K562 (cell line): ENCODE data around the gene PTPRG. TPM values are rescaled to one million over a fixed set of nuclear protein-coding genes. Genes with fewer than 3 reads are reported as not detected.

ENCODE experiments used
- ATAC-seq: fragments of 200-7000 bp; cut with Tn5 transposase; 3 replicates; pipeline ENCODE4 v1.9.1; 2020; ENCODE audit warnings: moderate library complexity
- BruUV-seq: library from RNA; stranded (reverse); fragments of 400-500 nt; replicated peaks from 2 replicates; lab custom pipeline; 2021; lab: Mats Ljungman, UMichigan
- CTCF ChIA-PET: fragments of 300-600 bp; formaldehyde crosslinking; extraction: SDS; loops from one replicate; lab custom pipeline; 2021; ENCODE audit warnings: low intra/inter-chr PET ratio; lab: Yijun Ruan, JAX
- POLR2A ChIA-PET: fragments of 300-600, 350-650 bp; sonication (Branson Sonifier 250); formaldehyde crosslinking; extraction: SDS; loops from one replicate; lab custom pipeline; 2021; ENCODE audit warnings: antibody characterized with exemption, inconsistent platforms; lab: Yijun Ruan, JAX
- DNase-seq, 4 experiments: peaks; one replicate each; pipeline versions ENCODE4 v3.0.0 to v3.0.0-alpha.2; 2011 to 2018; ENCODE audit warnings: low spot score in 3 of 4, mixed read lengths in 3 of 4; ENCODE audit errors: extremely low read depth in 1 of 4
- FAIRE-seq: peaks from 2 replicates; lab custom pipeline; 2011; peaks lifted over from hg19 to GRCh38; lab: Jason Lieb, UNC
- H2AFZ ChIP-seq: 2 replicates; pipeline ENCODE4 v1.6.0; 2011; ENCODE audit warnings: low read depth, low read length, control low read depth, inconsistent platforms
- H3K27ac ChIP-seq: fragments of 200-600 bp; 3 replicates; pipeline ENCODE4 v1.8.0; 2011; ENCODE audit warnings: low read depth, mild to moderate bottlenecking, control low read depth, inconsistent platforms, low read length, moderate library complexity, mixed read lengths; ENCODE audit errors: extremely low read depth
- H3K27me3 ChIP-seq, 2 experiments: fragments of 300-600 bp in 1 of 2; 2 replicates in 1 of 2; 3 replicates in 1 of 2; pipeline versions ENCODE4 v1.6.0 to v1.8.0; 2011; ENCODE audit warnings: inconsistent platforms in 2 of 2, low read length in 2 of 2, mild to moderate bottlenecking in 1 of 2, mixed read lengths in 1 of 2, moderate library complexity in 1 of 2; ENCODE audit not compliant: control insufficient read depth in 2 of 2, insufficient read depth in 2 of 2
- H3K36me3 ChIP-seq: fragments of 300-600 bp; 3 replicates; pipeline ENCODE4 v1.8.0; 2011; ENCODE audit warnings: mild to moderate bottlenecking, low read length, inconsistent platforms; ENCODE audit not compliant: control insufficient read depth, insufficient read depth
- H3K4me1 ChIP-seq, 2 experiments: fragments of 200-600 bp in 1 of 2; replicated peaks in 1 of 2; 2 replicates in 1 of 2; 3 replicates in 1 of 2; pipeline versions ENCODE4 v1.5.1 to v1.8.0; 2011; ENCODE audit warnings: inconsistent platforms in 2 of 2, low read length in 2 of 2, mild to moderate bottlenecking in 1 of 2, mixed read lengths in 1 of 2, moderate library complexity in 1 of 2; ENCODE audit not compliant: control insufficient read depth in 2 of 2, insufficient read depth in 2 of 2
- H3K4me2 ChIP-seq: 2 replicates; pipeline ENCODE4 v1.6.1; 2011; ENCODE audit warnings: low read length, control low read depth, inconsistent platforms, mixed read lengths; ENCODE audit not compliant: insufficient read depth
- H3K4me3 ChIP-seq: fragments of 200-600 bp; sonication (generic), shearing (Covaris generic); 2 replicates; pipeline ENCODE4 v1.5.1; 2016; ENCODE audit warnings: control low read depth, inconsistent platforms
- H3K79me2 ChIP-seq: fragments of 200-600 bp; 3 replicates; pipeline ENCODE4 v1.8.0; 2011; ENCODE audit warnings: low read length, inconsistent platforms; ENCODE audit not compliant: control insufficient read depth, insufficient read depth
- H3K9ac ChIP-seq, 2 experiments: 2 replicates each; pipeline versions ENCODE4 v1.6.0 to v1.6.1; 2011; ENCODE audit warnings: low read depth in 2 of 2, low read length in 2 of 2, control low read depth in 1 of 2, inconsistent platforms in 1 of 2, mild to moderate bottlenecking in 1 of 2, mixed read lengths in 1 of 2; ENCODE audit not compliant: insufficient read depth in 1 of 2
- H3K9me1 ChIP-seq: one replicate; pipeline ENCODE4 v1.6.0; 2011; ENCODE audit warnings: inconsistent platforms, mild to moderate bottlenecking, low read length, moderate library complexity; ENCODE audit not compliant: control insufficient read depth, insufficient read depth
- H3K9me3 ChIP-seq: replicated peaks from 2 replicates; pipeline ENCODE4 v1.5.1; 2011; ENCODE audit warnings: low read depth, low read length, inconsistent platforms; ENCODE audit not compliant: control insufficient read depth, insufficient read depth
- H4K20me1 ChIP-seq: replicated peaks from 2 replicates; pipeline ENCODE4 v1.6.1; 2011; ENCODE audit warnings: low read length, inconsistent platforms, mixed read lengths; ENCODE audit not compliant: control insufficient read depth, insufficient read depth
- IRF1 ChIP-seq: sonication (generic); formaldehyde crosslinking; IDR thresholded peaks from 2 replicates; pipeline ENCODE4 v1.8.0; 2022; ENCODE audit warnings: missing genetic modification reagents, mild to moderate bottlenecking, borderline replicate concordance
- KHSRP ChIP-seq: fragments of 450-650 bp; IDR thresholded peaks from 2 replicates; pipeline ENCODE4 v1.6.1; 2017
- LARP7 ChIP-seq: fragments of 450-650 bp; IDR thresholded peaks from 2 replicates; pipeline ENCODE4 v1.6.1; 2016
- MAZ ChIP-seq, 2 experiments: fragments of 450-650 bp in 1 of 2; sonication (generic) in 1 of 2; formaldehyde crosslinking; IDR thresholded peaks in 1 of 2; conservative IDR thresholded peaks in 1 of 2; 2 replicates each; pipeline versions ENCODE4 v1.4.0 to v1.5.0; 2020; ENCODE audit warnings: mild to moderate bottlenecking in 1 of 2, missing genetic modification reagents in 1 of 2
- MIER1 ChIP-seq: fragments of 450-650 bp; IDR thresholded peaks from 2 replicates; pipeline ENCODE4 v1.6.1; 2016; ENCODE audit warnings: antibody characterized with exemption, mild to moderate bottlenecking, low read depth
- NR3C1 ChIP-seq: sonication (generic); formaldehyde crosslinking; IDR thresholded peaks from 2 replicates; pipeline ENCODE4 v1.8.1; 2022; ENCODE audit warnings: missing genetic modification reagents
- POLR3G ChIP-seq: IDR thresholded peaks from 2 replicates; pipeline ENCODE4 v1.6.1; 2011; ENCODE audit not compliant: insufficient read length, insufficient replicate concordance; ENCODE audit errors: extremely low read depth
- RBM34 ChIP-seq: fragments of 200-400 bp; formaldehyde crosslinking; IDR thresholded peaks from 2 replicates; pipeline ENCODE4 v1.6.1; 2018; ENCODE audit warnings: low read length, borderline replicate concordance; ENCODE audit not compliant: insufficient read depth
- RFX7 ChIP-seq: fragments of 250-450 bp; sonication (Bioruptor Pico); IDR thresholded peaks from 2 replicates; pipeline ENCODE4 v1.5.1; 2021; ENCODE audit warnings: mild to moderate bottlenecking
- STAG1 ChIP-seq: sonication (generic); formaldehyde crosslinking; IDR thresholded peaks from 2 replicates; pipeline ENCODE4 v1.5.0; 2020; ENCODE audit warnings: missing genetic modification reagents, borderline replicate concordance
- THAP7 ChIP-seq: fragments of 250-450 bp; sonication (Bioruptor Pico); IDR thresholded peaks from 2 replicates; pipeline ENCODE4 v1.5.0; 2021
- ZBED1 ChIP-seq: IDR thresholded peaks from 2 replicates; pipeline ENCODE4 v1.6.1; 2014
- ZNF253 ChIP-seq: fragments of 250-450 bp; sonication (Bioruptor Pico); conservative IDR thresholded peaks from 2 replicates; pipeline ENCODE4 v1.6.1; 2021; ENCODE audit warnings: mild to moderate bottlenecking
- ZNF57 ChIP-seq: fragments of 450-650 bp; formaldehyde crosslinking; IDR thresholded peaks from 2 replicates; pipeline ENCODE4 v1.4.0; 2020; ENCODE audit warnings: mild to moderate bottlenecking, moderate library complexity
- WGBS: fragments of 100-300 bp; shearing (Covaris generic); methylation state at CpG from one replicate; pipeline ENCODE4 v1.1.6; 2016; ENCODE audit warnings: low coverage, mixed read lengths; ENCODE audit not compliant: insufficient coverage; ENCODE audit errors: missing lambda C conversion rate; 5-methylcytosine and 5-hydroxymethylcytosine counted together
- in situ Hi-C: fragments of 300-500 bp; cut with MboI; formaldehyde crosslinking; loops from 4 replicates; pipeline ENCODE4 v1.15.0; 2018; ENCODE audit warnings: inconsistent platforms, mixed read lengths
- intact Hi-C: fragments of 100-400 bp; cut with micrococcal nuclease; formaldehyde crosslinking; loops from 2 replicates; pipeline ENCODE4 v1.14.2; 2022
- polyA plus RNA-seq, 8 experiments: library from polyadenylated mRNA; depleted of rRNA in 4 of 8; stranded (reverse) in 5 of 8; unstranded in 3 of 8; fragments of >200 nt; fragmentation: Nextera tagmentation in 2 of 8; fragmentation: Illumina TruSeq in 1 of 8; extraction: Ambion mirVana in 2 of 8; extraction: Trizol in 1 of 8; gene quantifications; 2 replicates each; pipeline versions ENCODE4 v1.2.1 to v1.2.3, GENCODE V29; 2011 to 2014; ENCODE audit warnings: inconsistent platforms in 1 of 8, missing spikeins in 1 of 8
- total RNA-seq, 7 experiments: library from RNA; depleted of rRNA in 6 of 7; stranded (reverse); fragments of >200 nt in 6 of 7; fragmentation: Illumina TruSeq in 2 of 7; extraction: Trizol in 2 of 7; gene quantifications; 2 replicates each; pipeline versions ENCODE4 v1.2.1 to v1.2.3, GENCODE V29; 2011 to 2021; ENCODE audit warnings: low replicate concordance in 1 of 7

Gene PTPRG
- total and polyA plus RNA-seq, 9 of the 15 experiments (the other 6 are each of a cell fraction or from before 2014, with no cell fraction given), result 0.16 TPM; not detected in 8

GRCh38 chr3:61613666-61614065 is 52.3 kb downstream of the PTPRG start (continued):
- no peak for TF ChIP-seq ZBED1
- TF ChIP-seq STAG1 (CRISPR knock-in tag), result no peak
- no peak for TF ChIP-seq ZNF57 (CRISPR knock-in tag)
- no peak for TF ChIP-seq MAZ (CRISPR knock-in tag; conservative IDR thresholded peaks at IDR 0.05 in 1 of 2, IDR thresholded peaks at IDR 0.05 in 1 of 2)
- no peak for TF ChIP-seq LARP7

GRCh38 chr3:61615643-61616042 is 54.3 kb downstream of the PTPRG start:
- no TSS peak for BruUV-seq
- WGBS, result 7% methylated on average over 3 of the region's 4 CpGs
- DNase-seq (no peak), ATAC-seq (no peak), FAIRE-seq (no peak)
- POLR2A ChIA-PET, result interaction anchor here (0.8 kb wide), 1 partner anchor 114 kb away, joined by 3 read pairs; no protein-coding TSS in a partner anchor
- H3K79me2 ChIP-seq, result no peaks in the 10 kb centered on the region
- no peaks in the 10 kb centered on the region for H3K9me1 ChIP-seq
- no peak overlapping the region for H3K27ac ChIP-seq
- TF ChIP-seq RFX7 (CRISPR knock-in tag) (no peak), POLR3G (no peak), MIER1 (no peak), KHSRP (no peak), IRF1 (CRISPR knock-in tag) (no peak), ZNF253 (CRISPR knock-in tag) (no peak), RBM34 (no peak), THAP7 (CRISPR knock-in tag) (no peak), NR3C1 (CRISPR knock-in tag) (no peak)
- H3K4me2 ChIP-seq, result no peak overlapping the region
- no peaks in the 10 kb centered on the region for H3K4me1 ChIP-seq
- H3K36me3 ChIP-seq, result no peaks in the 10 kb centered on the region
- H3K9me3 ChIP-seq, result no peaks in the 10 kb centered on the region
- CTCF ChIA-PET, result no interaction called here
- no peaks in the 10 kb centered on the region for H4K20me1 ChIP-seq
- 0 out of 5 replicates have a peak, but pooled peaks cover 0 to 5% of the 10 kb centered on the region in 2 experiments for H3K27me3 ChIP-seq
- no peak overlapping the region for H3K4me3 ChIP-seq
- intact Hi-C loops, result no loop called here
- in situ Hi-C loops, result no loop called here
- no peak overlapping the region for H3K9ac ChIP-seq
- no peak overlapping the region for H2AFZ ChIP-seq
